Common myeloid progenitor, CD34-positive (primary cell): Measurements from ENCODE around the gene CYP2C9.

Source experiments
- CTCF ChIA-PET: fragments of 350-600 bp; sonication (Branson Sonifier 250); formaldehyde crosslinking; loops from one replicate; lab custom pipeline; 2021; ENCODE audit warnings: antibody characterized with exemption; lab: Charles Lee
- POLR2A ChIA-PET: fragments of 350-600 bp; sonication (Branson Sonifier 250); formaldehyde crosslinking; loops from one replicate; lab custom pipeline; 2021; ENCODE audit warnings: antibody characterized with exemption; lab: Charles Lee
- DNase-seq, 3 donors: peaks; one replicate each; pipeline versions ENCODE4 v3.0.0 to v3.0.0-alpha.2; 2013
- H3K27ac ChIP-seq, 2 experiments: 1 replicate in 1 of 2; 2 replicates in 1 of 2; pipeline ENCODE4 v1.7.0; 2013; ENCODE audit warnings: inconsistent platforms in 2 of 2, low read length in 2 of 2, mild to moderate bottlenecking in 2 of 2, low read depth in 1 of 2, moderate library complexity in 1 of 2; ENCODE audit not compliant: severe bottlenecking in 2 of 2, insufficient read depth in 1 of 2, poor library complexity in 1 of 2
- H3K27me3 ChIP-seq, 5 experiments: replicated peaks in 2 of 5; 1 replicate in 3 of 5; 2 replicates in 2 of 5; pipeline versions ENCODE4 v1.6.1 to v1.7.0; 2013; ENCODE audit warnings: low read length in 4 of 5, mild to moderate bottlenecking in 2 of 5, moderate library complexity in 2 of 5, inconsistent platforms in 1 of 5; ENCODE audit not compliant: insufficient read depth in 5 of 5, control insufficient read depth in 4 of 5
- H3K36me3 ChIP-seq, 4 experiments: 1 replicate in 2 of 4; 2 replicates in 2 of 4; pipeline versions ENCODE4 v1.6.1 to v1.7.0; 2013; ENCODE audit warnings: low read length in 3 of 4, control low read depth in 1 of 4, mild to moderate bottlenecking in 1 of 4; ENCODE audit not compliant: control insufficient read depth in 4 of 4, insufficient read depth in 4 of 4
- H3K4me1 ChIP-seq, 4 experiments: 1 replicate in 3 of 4; 2 replicates in 1 of 4; pipeline versions ENCODE4 v1.6.1 to v1.7.1; 2013; ENCODE audit warnings: low read length in 3 of 4, mild to moderate bottlenecking in 3 of 4, control low read depth in 1 of 4, inconsistent platforms in 1 of 4, moderate library complexity in 1 of 4; ENCODE audit not compliant: control insufficient read depth in 4 of 4, insufficient read depth in 4 of 4; ENCODE audit errors: control extremely low read depth in 1 of 4
- H3K4me3 ChIP-seq, 7 experiments: 1 replicate in 4 of 7; 2 replicates in 3 of 7; pipeline versions ENCODE4 v1.5.1 to v1.7.0; 2013; ENCODE audit warnings: mild to moderate bottlenecking in 7 of 7, low read length in 6 of 7, moderate library complexity in 6 of 7, inconsistent platforms in 2 of 7, low read depth in 2 of 7, control low read depth in 1 of 7; ENCODE audit not compliant: insufficient read depth in 4 of 7, control insufficient read depth in 1 of 7; ENCODE audit errors: extremely low read depth in 1 of 7
- H3K9me3 ChIP-seq, 5 experiments: 1 replicate in 4 of 5; 2 replicates in 1 of 5; pipeline versions ENCODE4 v1.6.1 to v1.7.1; 2013; ENCODE audit warnings: low read length in 4 of 5, mild to moderate bottlenecking in 2 of 5, inconsistent platforms in 1 of 5, low read depth in 1 of 5, moderate library complexity in 1 of 5; ENCODE audit not compliant: control insufficient read depth in 4 of 5, insufficient read depth in 2 of 5; ENCODE audit errors: control extremely low read depth in 1 of 5
- WGBS: methylation state at CpG from one replicate; pipeline ENCODE4 v1.1.5; 2013; ENCODE audit not compliant: insufficient coverage; 5-methylcytosine and 5-hydroxymethylcytosine counted together

Gene CYP2C9

GRCh38 chr10:95035332-95036295 is 97.2 kb downstream of the CYP2C9 start:
- Histone ChIP-seq H3K36me3 (no peaks in the 10 kb centered on the region), H3K4me1 (peaks cover 3 to 30% (median 15%) of the 10 kb centered on the region in 4 experiments), H3K4me3 (no peak overlapping the region), H3K27ac (no peak overlapping the region), H3K9me3 (peaks cover 0 to 7% (median 2%) of the 10 kb centered on the region in 5 experiments), H3K27me3 (no peaks in the 10 kb centered on the region)
- 40% methylated on average over 1 of the region's 4 CpGs for WGBS
- DNase-seq, result no peak
- ChIA-PET POLR2A (no interaction called here), CTCF (no interaction called here)

- no peak overlapping the region for H3K27ac ChIP-seq
- H3K9me3 ChIP-seq, result peaks cover 0 to 7% (median 2%) of the 10 kb centered on the region in 5 experiments
- H3K4me1 ChIP-seq, result peaks cover 3 to 26% (median 17%) of the 10 kb centered on the region in 4 experiments
- CTCF ChIA-PET, result interaction anchor here (0.7 kb wide), 1 partner anchor 12 kb away, joined by 3 read pairs; no protein-coding TSS in a partner anchor
- no CpG with 5 or more reads among the region's 2 CpGs for whole genome bisulfite sequencing
- no peaks in the 10 kb centered on the region for H3K27me3 ChIP-seq
- no peak overlapping the region for H3K4me3 ChIP-seq
- DNase-seq, result no peak
- no peaks in the 10 kb centered on the region for H3K36me3 ChIP-seq
- POLR2A ChIA-PET, result no interaction called here
These were observed 100.8 kb downstream of the CYP2C9 start for GRCh38 chr10:95039281-95039680.
